Measurements from ENCODE around the gene HAUS7.

Gene HAUS7

GRCh38 chrX:153441981-153442380 lies 28.4 kb downstream of the HAUS7 start:
- DNase-seq (ENCODE audit: low read depth in 2 of 3, low spot score in 1 of 3) = no peak

- no peak for DNase-seq (ENCODE audit: low read depth in 2 of 3, low spot score in 1 of 3)
These were observed 29.1 kb downstream of the HAUS7 start for GRCh38 chrX:153441296-153441695.

- DNase-seq (ENCODE audit: low read depth in 2 of 3, low spot score in 1 of 3) = no peak
These were observed 29.7 kb downstream of the HAUS7 start for GRCh38 chrX:153440556-153441135.

- no peak for DNase-seq (ENCODE audit: low read depth in 2 of 3, low spot score in 1 of 3)
These were observed 30.4 kb downstream of the HAUS7 start for GRCh38 chrX:153439977-153440376.

- DNase-seq (ENCODE audit: low read depth in 2 of 3, low spot score in 1 of 3) = no peak
These were observed 31.8 kb downstream of the HAUS7 start for GRCh38 chrX:153438532-153438931.

GRCh38 chrX:153435845-153436244 lies 34.5 kb downstream of the HAUS7 start:
- no peak for DNase-seq (ENCODE audit: low read depth in 2 of 3, low spot score in 1 of 3)

- DNase-seq (ENCODE audit: low read depth in 2 of 3, low spot score in 1 of 3) = no peak
These were observed 35.6 kb downstream of the HAUS7 start for GRCh38 chrX:153434801-153435200.

GRCh38 chrX:153433781-153434285 lies 36.5 kb downstream of the HAUS7 start:
- DNase-seq (ENCODE audit: low read depth in 2 of 3, low spot score in 1 of 3) = no peak

- no peak for DNase-seq (ENCODE audit: low read depth in 2 of 3, low spot score in 1 of 3)
These were observed 37.2 kb downstream of the HAUS7 start for GRCh38 chrX:153433161-153433680.

GRCh38 chrX:153430796-153431195 lies 39.6 kb downstream of the HAUS7 start:
- no peak for DNase-seq (ENCODE audit: low read depth in 2 of 3, low spot score in 1 of 3)

- DNase-seq (ENCODE audit: low read depth in 2 of 3, low spot score in 1 of 3) = no peak
These were observed 44.2 kb downstream of the HAUS7 start for GRCh38 chrX:153426204-153426603.

- DNase-seq (ENCODE audit: low read depth in 2 of 3, low spot score in 1 of 3) = no peak
These were observed 46.7 kb downstream of the HAUS7 start for GRCh38 chrX:153423652-153424051.

- DNase-seq (ENCODE audit: low read depth in 2 of 3, low spot score in 1 of 3) = no peak
These were observed 48.5 kb downstream of the HAUS7 start for GRCh38 chrX:153421856-153422255.

- DNase-seq (ENCODE audit: low read depth in 2 of 3, low spot score in 1 of 3) = no peak
These were observed 49.4 kb downstream of the HAUS7 start for GRCh38 chrX:153420851-153421599.

GRCh38 chrX:153417637-153418036 lies 52.7 kb downstream of the HAUS7 start:
- no peak for DNase-seq (ENCODE audit: low read depth in 2 of 3, low spot score in 1 of 3)

GRCh38 chrX:153416781-153417450 lies 53.5 kb downstream of the HAUS7 start:
- DNase-seq (ENCODE audit: low read depth in 2 of 3, low spot score in 1 of 3) = no peak

GRCh38 chrX:153414856-153415510 lies 55.4 kb downstream of the HAUS7 start:
- DNase-seq (ENCODE audit: low read depth in 2 of 3, low spot score in 1 of 3) = no peak

GRCh38 chrX:153413731-153414130 lies 56.6 kb downstream of the HAUS7 start:
- DNase-seq (ENCODE audit: low read depth in 2 of 3, low spot score in 1 of 3) = no peak

GRCh38 chrX:153412746-153413720 lies 57.3 kb downstream of the HAUS7 start:
- no peak for DNase-seq (ENCODE audit: low read depth in 2 of 3, low spot score in 1 of 3)

- no peak for DNase-seq (ENCODE audit: low read depth in 2 of 3, low spot score in 1 of 3)
These were observed 58.3 kb downstream of the HAUS7 start for GRCh38 chrX:153411988-153412574.
